Fibroblast of the aortic adventitia (primary cell): Measurements from ENCODE around the gene GSDMA. TPM values are rescaled to one million over a fixed set of nuclear protein-coding genes. Genes with fewer than 3 reads are reported as not detected.

Experiments used
- DNase-seq: peaks from one replicate; pipeline ENCODE4 v3.0.0-alpha.2; 2010; ENCODE audit warnings: low read depth
- H3K4me3 ChIP-seq: 2 replicates; pipeline ENCODE4 v1.5.1; 2011; ENCODE audit warnings: low read depth, mild to moderate bottlenecking, control low read depth, low read length, moderate library complexity
- CTCF ChIP-seq: IDR thresholded peaks from 2 replicates; pipeline ENCODE4 v1.5.1; 2011; ENCODE audit warnings: mild to moderate bottlenecking, low read length, control low read depth, inconsistent platforms; ENCODE audit not compliant: insufficient read depth
- total RNA-seq: library from RNA; depleted of rRNA; stranded (reverse); fragments of >200 nt; gene quantifications from 2 replicates; pipeline ENCODE4 v1.2.3, GENCODE V29; 2012; ENCODE audit warnings: low replicate concordance

GSDMA gene
- total RNA-seq, 1 donor = not detected

GRCh38 chr17:39929646-39930407 is 33.0 kb upstream of the GSDMA start:
- no peak overlapping the region for H3K4me3 ChIP-seq
- DNase-seq = peak; percentile 89
- no peak for TF ChIP-seq CTCF

- no peak for TF ChIP-seq CTCF
- DNase-seq = no peak
- no peak overlapping the region for H3K4me3 ChIP-seq
Observed at GRCh38 chr17:39933912-39934311, 28.9 kb upstream of the GSDMA start.

- no peak for TF ChIP-seq CTCF
- DNase-seq = no peak
- no peak overlapping the region for H3K4me3 ChIP-seq
Observed at GRCh38 chr17:39934324-39934723, 28.5 kb upstream of the GSDMA start.

- H3K4me3 ChIP-seq = no peak overlapping the region
- DNase-seq = no peak
- TF ChIP-seq CTCF = no peak
Observed at GRCh38 chr17:39935909-39936308, 26.9 kb upstream of the GSDMA start.

- no peak for DNase-seq
- H3K4me3 ChIP-seq = no peak overlapping the region
- TF ChIP-seq CTCF = no peak
Observed at GRCh38 chr17:39937447-39937846, 25.4 kb upstream of the GSDMA start.

- DNase-seq = no peak
- no peak for TF ChIP-seq CTCF
Observed at GRCh38 chr17:39938140-39938869, 24.5 kb upstream of the GSDMA start.

More at GRCh38 chr17:39938140-39938869, 24.5 kb upstream of the GSDMA start:
- H3K4me3 ChIP-seq = no peak overlapping the region
